HG03064 (cell line): ENCODE data around the gene ADAM22.
"Not testable (repeated sequence)": the region's sequence is repeated elsewhere in the genome, so short reads cannot be mapped to it uniquely, and the experiment has no call there.

Experiments used
- ATAC-seq: cut with Tn5 transposase; IDR thresholded peaks from one replicate; pipeline ENCODE4 v1.9.1; 2021; ENCODE audit warnings: low read depth; ENCODE audit not compliant: unreplicated experiment

Gene ADAM22

DNA sequence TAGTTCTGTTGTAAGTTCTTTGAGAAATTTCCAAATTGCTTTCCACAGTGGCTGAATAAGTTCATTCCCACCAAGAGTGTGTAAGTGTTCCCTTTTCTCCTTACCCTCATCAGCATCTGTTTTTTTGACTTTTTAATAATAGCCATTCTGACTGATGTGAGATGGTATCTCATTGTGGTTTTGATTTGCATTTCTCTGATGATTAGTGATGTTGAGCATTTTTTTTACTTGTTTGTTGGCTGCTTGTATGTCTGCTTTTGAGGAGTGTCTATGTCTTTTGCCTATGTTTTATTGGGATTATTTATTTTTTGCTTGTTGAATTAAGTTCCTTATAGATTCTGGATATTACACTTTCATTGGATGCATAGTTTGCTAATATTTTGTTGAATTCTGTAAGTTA is 11.9 kb downstream of the ADAM22 start:
- ATAC-seq = not testable (repeated sequence)

DNA sequence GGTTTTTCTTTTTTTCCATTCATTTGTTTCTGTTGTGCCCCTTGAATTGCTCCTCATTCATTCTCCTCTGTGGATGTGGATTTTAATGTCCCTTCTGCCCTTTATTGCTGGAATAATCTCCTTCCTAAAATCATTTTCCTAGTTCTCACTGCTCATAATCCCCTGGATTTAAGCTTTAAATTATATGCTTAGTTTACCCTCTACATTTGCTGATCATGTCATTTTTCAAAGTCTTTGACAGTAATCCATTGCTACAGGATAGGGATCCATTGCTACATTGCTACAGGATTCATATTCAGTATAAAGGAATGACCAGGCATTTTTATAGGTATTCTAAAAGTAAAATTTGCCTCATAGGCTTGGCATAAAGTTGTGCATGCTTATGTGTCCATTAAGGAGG is 14.3 kb downstream of the ADAM22 start:
- ATAC-seq = no peak

DNA sequence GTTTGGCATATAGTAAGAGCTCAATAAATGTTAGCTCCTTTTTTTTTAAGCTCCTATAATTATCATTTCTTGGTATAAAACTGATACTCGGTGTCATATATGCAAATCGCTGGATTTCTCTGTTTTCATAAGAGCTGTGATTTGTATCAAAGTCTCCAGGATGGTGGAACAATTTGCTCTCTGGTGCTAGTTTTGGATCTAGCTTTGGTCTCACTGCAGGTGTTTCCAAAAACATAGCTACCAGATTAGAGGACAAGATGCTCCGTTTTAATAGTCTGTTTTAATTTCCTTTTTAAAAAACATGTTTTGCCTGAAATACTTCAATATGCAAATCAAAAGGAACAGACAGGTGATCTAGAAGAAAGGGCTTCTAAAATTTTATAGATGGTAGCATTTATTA is 25.3 kb downstream of the ADAM22 start:
- no peak for ATAC-seq

DNA sequence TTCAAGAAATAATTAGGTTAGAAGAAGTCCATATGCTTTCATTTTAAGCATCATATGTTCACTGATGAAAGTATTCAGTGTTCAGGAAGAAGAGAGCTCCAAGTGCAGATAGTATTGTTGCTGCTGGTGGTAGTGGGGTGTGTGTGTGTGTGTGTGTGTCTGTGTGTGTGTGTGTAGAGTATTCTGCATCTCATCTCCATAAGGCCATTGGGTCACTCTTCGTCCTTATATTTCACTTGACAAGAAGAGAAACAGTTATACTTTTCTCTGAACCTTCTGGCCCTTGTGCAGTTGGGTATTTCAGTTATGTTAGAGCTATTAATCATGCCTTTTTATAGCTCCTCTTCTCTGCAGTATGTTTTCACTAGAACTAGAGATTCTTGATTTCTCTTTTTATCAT is 26.2 kb downstream of the ADAM22 start:
- no peak for ATAC-seq

DNA sequence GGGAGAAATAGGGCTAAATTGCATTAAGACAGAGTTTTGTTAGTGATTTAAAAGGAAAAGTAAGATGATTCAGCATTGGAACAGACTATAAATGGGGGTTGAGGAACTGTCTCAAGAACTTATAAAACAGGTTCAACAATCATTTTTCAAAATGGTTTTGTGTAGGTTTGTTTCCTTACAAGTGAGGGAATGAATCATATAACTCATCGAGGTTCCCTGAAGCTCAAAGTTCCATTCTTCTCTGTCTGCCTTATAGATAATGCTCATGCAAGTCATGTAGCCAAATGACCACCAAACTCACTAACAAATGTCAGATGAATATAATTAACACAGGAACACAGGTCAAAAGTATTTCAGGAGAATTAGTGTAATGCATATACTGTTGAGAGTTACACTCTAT is 27.7 kb downstream of the ADAM22 start:
- no peak for ATAC-seq

- ATAC-seq = no peak
These were observed 32.2 kb downstream of the ADAM22 start for GRCh38 chr7:87966271-87966670.

- ATAC-seq = no peak
These were observed 34.0 kb downstream of the ADAM22 start for GRCh38 chr7:87968021-87968420.

GRCh38 chr7:87982116-87982515 is 48.1 kb downstream of the ADAM22 start:
- no peak for ATAC-seq

DNA sequence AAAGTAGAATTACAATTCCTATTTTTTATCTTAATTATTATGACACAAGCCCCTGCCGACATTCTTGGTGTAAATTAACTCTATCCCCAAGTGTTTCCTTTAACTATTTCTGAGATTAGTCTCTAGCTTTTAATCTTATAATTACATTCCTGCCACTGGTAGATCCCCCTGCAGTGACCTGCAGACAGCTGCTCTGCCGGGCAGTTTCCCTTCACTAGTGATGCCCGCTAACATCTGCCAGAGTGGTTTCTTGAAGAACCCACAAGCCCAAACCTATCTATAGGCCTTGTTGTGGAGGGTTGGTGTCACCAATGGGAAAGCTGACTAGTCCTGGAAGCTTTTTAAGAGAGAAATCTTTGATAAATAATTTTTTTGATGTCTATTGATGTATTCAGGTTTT is 50.0 kb downstream of the ADAM22 start:
- no peak for ATAC-seq

DNA sequence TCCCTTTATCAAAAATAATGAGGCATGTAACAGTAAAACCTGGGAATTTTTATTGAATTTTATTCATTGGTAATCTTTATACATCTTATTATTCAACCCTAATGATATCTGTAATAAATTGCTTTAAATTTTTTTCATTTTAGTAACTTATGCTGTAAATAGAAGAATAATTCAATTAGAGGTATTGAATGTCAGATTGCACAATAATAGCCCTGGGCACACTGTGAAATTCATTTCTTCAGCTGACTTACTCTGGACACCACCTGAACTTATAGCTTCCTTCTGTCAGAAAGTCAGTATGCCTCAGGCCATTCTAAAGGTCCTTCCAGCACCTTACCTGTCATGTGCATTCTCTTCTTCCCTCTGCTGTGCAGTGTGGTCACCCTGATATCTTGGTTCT is 59.2 kb downstream of the ADAM22 start:
- no peak for ATAC-seq

DNA sequence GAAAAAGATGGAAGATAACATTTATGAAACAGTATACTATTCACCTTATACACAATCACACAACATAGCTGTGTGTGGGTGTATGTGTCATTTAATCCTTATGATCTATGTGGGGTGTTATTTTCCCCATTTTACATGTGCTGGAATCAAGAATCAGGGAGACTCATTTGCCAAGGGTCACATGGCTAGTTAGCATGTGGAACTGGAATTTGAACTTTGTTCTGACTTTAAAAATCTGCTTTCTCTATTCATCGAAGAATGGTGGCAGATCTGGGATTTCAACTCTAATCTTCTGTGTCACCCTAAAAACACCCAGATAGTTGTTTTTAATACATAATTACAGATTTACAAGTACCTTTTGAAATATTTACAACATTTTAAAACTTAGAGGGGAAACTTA is 65.2 kb downstream of the ADAM22 start:
- no peak for ATAC-seq

DNA sequence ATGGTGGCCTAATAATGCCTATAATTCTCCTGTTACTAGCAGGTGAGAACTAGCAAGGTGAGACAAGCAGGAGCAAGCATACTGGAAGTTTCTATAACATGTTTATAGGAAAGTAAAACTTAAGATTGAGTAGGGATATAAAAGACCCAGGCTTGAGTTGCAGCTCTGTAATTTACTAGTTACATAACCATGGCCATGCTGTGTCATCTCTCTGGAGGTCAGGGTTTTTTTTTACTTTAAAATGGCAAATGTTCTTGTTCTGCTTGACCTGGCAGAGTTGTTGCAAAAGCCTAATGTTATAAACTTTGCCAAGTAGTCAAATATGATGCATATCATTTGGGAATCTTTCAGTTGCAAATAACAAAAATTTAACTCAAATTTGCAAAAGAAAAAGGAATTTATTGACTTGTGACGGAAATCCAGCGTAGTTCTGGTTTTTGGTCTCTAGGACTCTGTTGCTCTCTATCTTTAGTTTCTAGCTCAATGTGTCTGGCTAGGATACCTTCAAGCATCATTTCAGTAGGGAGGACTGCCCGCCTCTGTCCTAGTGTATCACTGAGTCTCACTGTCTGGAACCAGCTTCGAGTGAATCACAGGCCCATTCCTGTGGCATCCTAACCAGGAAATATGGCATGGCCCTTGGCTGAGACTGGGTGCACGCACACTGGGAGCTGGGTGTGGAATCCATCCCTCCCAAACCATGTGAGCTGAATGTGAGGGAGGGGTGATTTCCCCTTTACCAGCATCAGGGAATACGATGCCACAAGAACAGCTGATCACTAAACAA is 67.9 kb downstream of the ADAM22 start:
- ATAC-seq = no peak

GRCh38 chr7:88002617-88003016 is 68.6 kb downstream of the ADAM22 start:
- no peak for ATAC-seq

DNA sequence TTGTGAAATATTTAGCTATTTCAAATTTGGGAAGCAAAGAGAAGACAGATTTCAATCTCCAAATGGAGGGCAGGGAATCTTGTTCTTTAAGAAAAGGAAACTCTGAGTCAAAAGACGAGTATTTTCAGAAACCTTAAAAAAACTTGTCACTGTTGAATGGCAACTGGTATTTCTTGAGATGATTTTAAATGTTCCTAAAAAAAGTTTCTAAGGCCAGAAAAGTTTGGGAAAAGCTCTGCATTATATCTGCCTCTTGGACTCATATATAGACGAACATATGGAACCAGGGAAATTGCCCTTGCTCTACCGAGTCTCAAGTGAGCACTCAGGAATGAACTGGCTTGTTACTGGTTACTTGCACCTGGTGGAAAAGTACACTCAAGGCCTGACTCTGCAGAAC is 69.5 kb downstream of the ADAM22 start:
- no peak for ATAC-seq

DNA sequence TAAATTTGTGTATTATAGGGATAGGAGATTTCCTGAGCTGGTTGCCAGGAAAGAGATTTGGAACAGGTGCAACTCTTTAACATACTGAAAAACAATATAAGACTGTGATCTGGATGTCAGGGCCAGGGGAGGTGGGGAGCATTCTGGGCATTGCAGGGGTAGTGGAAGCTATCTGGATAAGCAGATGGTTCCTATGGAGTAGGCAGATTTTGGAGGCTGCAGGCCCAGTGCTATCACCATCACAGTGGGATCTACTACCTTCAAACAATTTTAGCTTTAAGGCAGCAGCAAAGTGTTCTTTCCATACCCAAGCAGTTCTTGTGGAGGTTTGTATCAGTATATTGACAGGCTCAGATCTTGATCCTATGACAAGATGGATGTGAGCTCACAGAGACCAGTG is 71.1 kb downstream of the ADAM22 start:
- no peak for ATAC-seq

- no peak for ATAC-seq
These were observed 75.6 kb downstream of the ADAM22 start for GRCh38 chr7:88009651-88010050.

- no peak for ATAC-seq
These were observed 78.0 kb downstream of the ADAM22 start for GRCh38 chr7:88012086-88012485.

DNA sequence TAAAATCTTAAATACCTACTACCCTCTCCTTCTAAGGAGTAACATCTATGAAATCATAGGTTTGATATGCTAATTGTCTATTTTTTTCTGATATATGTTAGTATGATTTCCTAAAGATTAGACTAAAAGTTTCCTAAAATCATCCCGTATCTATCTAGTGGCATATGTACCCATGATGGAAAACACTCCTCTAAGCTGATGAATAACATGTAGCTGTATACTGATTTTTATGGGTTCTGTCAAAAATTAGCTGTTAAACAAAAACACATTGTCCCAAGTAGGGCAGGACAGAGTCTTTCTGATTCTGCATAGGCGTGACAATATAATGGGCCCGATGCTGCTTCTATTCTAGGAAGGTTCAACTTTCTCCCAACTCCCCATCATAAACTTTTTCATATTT is 79.9 kb downstream of the ADAM22 start:
- no peak for ATAC-seq

DNA sequence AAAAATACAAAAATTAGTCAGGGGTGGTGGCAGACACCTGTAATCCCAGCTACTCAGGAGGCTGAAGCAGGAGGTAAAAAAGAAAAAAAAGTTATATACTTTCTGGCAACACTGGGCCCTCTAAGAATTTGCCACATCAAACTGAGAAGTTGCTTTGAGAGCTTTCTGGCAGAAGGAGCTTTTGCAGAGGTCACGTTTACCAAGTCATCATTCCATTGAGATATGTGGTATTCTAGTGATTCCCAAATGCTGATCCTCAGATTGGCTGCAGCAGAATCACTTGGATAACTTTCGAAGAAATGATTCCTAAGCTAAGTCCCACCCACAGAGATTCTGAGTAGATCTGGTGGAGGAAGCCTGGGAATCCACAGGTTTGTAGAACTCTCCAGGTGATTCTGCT is 80.5 kb downstream of the ADAM22 start:
- no peak for ATAC-seq

GRCh38 chr7:88015309-88015708 is 81.3 kb downstream of the ADAM22 start:
- ATAC-seq = no peak

DNA sequence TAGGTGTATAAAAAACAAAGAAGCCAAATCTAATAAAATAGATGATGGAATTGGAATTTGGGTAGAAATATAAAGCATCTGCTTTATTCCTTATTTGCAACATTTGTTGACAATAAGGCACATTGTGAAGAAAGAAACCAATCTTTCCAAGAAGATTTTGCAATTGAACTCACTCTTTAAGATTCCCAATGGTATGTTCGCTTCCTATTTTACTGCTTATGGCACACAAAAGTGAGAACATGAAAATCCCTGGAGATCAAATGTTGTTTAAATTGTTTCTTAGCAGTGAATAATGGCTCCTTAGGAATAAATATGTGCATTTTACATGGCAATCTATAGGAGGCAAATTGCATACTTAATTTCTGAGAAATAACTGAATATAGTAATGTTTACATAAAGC is 84.5 kb downstream of the ADAM22 start:
- no peak for ATAC-seq

DNA sequence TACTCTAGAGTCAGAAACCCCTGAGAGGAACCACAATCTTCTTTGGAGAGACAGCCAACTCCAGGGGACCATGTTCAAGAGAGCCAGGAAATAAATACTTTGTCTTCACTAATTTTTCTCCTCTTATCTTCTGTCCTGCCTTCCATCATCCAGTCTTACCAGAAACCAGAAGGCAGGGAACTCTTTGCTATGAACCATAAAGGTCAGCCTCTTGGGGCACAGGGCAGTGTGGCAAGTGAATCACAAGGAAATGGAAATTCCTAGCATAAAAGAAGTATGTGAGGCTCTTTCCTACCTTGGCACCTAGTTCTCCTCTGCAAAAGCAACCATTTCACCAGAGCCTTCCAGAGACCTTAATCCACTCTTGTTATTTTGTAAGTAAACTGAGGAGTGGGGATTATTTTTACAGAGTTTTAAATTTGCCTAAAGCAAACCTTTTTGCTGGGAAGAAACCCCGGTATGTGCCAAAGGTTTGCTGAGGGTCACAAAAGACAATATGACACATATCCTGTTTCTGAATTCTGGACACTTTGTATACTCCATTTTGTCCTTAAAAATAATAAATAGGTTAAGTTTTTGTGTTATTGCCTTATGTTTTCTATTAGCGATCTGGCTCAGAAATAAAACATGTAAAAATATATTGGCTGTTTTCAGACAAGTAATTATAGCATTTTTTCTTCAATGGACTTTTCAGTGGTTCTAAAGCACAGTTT is 87.1 kb downstream of the ADAM22 start:
- no peak for ATAC-seq
